Esophagus squamous epithelium (tissue), 4 donors: ENCODE data around the gene DENND4C.

Experiments used
- CTCF ChIP-seq, 6 experiments: fragments of 450-650 bp in 4 of 6; fragments of 200-600 bp in 2 of 6; sonication (generic) in 2 of 6; IDR thresholded peaks; one replicate each; pipeline ENCODE4 v1.5.1; 2016 to 2019; ENCODE audit warnings: antibody characterized with exemption in 6 of 6, mild to moderate bottlenecking in 4 of 6, moderate library complexity in 4 of 6
- POLR2A ChIP-seq, 4 donors: fragments of 450-650 bp; IDR thresholded peaks; one replicate each; pipeline ENCODE4 v1.6.1; 2017; ENCODE audit warnings: antibody characterized with exemption in 4 of 4, mild to moderate bottlenecking in 4 of 4, moderate library complexity in 3 of 4

- TF ChIP-seq CTCF (IDR thresholded peaks at IDR 0.05) (no peak), POLR2A (IDR thresholded peaks at IDR 0.05) (no peak)
Measured at GRCh38 chr9:19271081-19271480, 40.6 kb downstream of the DENND4C start.
